ENCODE data around the gene VAV3. TPM values are rescaled to one million over a fixed set of nuclear protein-coding genes. Genes with fewer than 3 reads are reported as not detected.

VAV3 gene
- total RNA-seq, 1 experiment from 2014 or later, result not detected

DNA sequence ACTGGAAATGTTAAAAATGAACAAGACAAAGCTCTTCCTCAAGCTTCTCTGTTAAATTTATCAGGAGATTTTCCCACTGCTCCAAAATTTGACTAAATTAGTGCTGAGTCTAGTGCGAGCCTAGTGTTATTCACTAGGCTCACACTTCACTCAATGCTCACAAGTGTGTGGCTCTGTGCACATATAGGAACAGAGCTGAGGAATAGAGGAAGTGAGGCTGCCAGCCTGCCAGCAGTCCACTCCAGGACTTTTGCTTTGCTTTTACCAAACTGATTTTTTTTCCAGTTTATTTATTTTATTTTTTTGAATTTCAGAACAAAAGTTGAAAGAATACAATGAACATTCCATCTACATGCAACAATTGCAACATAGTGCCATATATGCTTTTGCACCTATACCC is 87.2 kb downstream of the VAV3 start:
- Histone ChIP-seq H3K27ac (ENCODE audit: low read depth, low read length) (no peak overlapping the region), H3K36me3 (ENCODE audit: control insufficient read depth in 1 of 2, insufficient read depth in 2 of 2, low read length in 2 of 2) (no peaks in the 10 kb centered on the region), H3K4me3 (replicated peaks in 1 of 2; ENCODE audit: low read depth in 1 of 2, low read length in 2 of 2) (no peak overlapping the region), H3K79me2 (ENCODE audit: insufficient read depth, low read length) (no peaks in the 10 kb centered on the region), H2AFZ (ENCODE audit: low read depth, low read length, poor library complexity, severe bottlenecking) (no peak overlapping the region), H3K4me2 (ENCODE audit: low read length) (no peak overlapping the region), H4K20me1 (ENCODE audit: insufficient read depth) (no peaks in the 10 kb centered on the region), H3K9me2 (ENCODE audit: insufficient read depth) (no peaks in the 10 kb centered on the region), H3K4me1 (ENCODE audit: control insufficient read depth in 1 of 2, insufficient read depth in 2 of 2, low read length in 2 of 2) (no peaks in the 10 kb centered on the region), H3K27me3 (ENCODE audit: insufficient read depth, low read length) (peaks cover 19% of the 10 kb centered on the region), H3K9ac (ENCODE audit: low read length) (no peak overlapping the region), H3K9me3 (ENCODE audit: control insufficient read depth in 1 of 2, insufficient read depth in 1 of 2, low read depth in 1 of 2, low read length in 2 of 2) (no peaks in the 10 kb centered on the region)
- BruUV-seq (replicated peaks), result no TSS peak
- RAD21 ChIA-PET (ENCODE audit: low non-redundant PET in 1 of 2, low total read pairs in 2 of 2, uncharacterized antibody in 2 of 2, unreplicated experiment in 2 of 2), result no interaction called here
- POLR2A ChIA-PET, result no interaction called here
- no peak for DNase-seq (ENCODE audit: low read depth, low spot score)
- ATAC-seq, result no peak
- intact Hi-C loops (cut with micrococcal nuclease), result loop anchor here (2.0 kb wide), 1 partner anchor 19 kb away; no protein-coding TSS in a partner anchor
- TF ChIP-seq SP1 (IDR thresholded peaks at IDR 0.05; ENCODE audit: low read depth), result no peak
- TF ChIP-seq, protein P1, sequence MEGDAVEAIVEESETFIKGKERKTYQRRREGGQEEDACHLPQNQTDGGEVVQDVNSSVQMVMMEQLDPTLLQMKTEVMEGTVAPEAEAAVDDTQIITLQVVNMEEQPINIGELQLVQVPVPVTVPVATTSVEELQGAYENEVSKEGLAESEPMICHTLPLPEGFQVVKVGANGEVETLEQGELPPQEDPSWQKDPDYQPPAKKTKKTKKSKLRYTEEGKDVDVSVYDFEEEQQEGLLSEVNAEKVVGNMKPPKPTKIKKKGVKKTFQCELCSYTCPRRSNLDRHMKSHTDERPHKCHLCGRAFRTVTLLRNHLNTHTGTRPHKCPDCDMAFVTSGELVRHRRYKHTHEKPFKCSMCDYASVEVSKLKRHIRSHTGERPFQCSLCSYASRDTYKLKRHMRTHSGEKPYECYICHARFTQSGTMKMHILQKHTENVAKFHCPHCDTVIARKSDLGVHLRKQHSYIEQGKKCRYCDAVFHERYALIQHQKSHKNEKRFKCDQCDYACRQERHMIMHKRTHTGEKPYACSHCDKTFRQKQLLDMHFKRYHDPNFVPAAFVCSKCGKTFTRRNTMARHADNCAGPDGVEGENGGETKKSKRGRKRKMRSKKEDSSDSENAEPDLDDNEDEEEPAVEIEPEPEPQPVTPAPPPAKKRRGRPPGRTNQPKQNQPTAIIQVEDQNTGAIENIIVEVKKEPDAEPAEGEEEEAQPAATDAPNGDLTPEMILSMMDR (IDR thresholded peaks at IDR 0.05 in 2 of 3, conservative IDR thresholded peaks at IDR 0.05 in 1 of 3; ENCODE audit: borderline replicate concordance in 1 of 3, insufficient read depth in 1 of 3, low read depth in 2 of 3, low read length in 2 of 3), result no peak
- TF ChIP-seq CBX3 (IDR thresholded peaks at IDR 0.05; ENCODE audit: low read depth), result no peak
- TF ChIP-seq POLR2A (IDR thresholded peaks at IDR 0.05; ENCODE audit: borderline replicate concordance, extremely low read depth, insufficient read depth, insufficient read length), result no peak
- TF ChIP-seq JUND (IDR thresholded peaks at IDR 0.05), result no peak
- CTCF ChIA-PET, result no interaction called here

DNA sequence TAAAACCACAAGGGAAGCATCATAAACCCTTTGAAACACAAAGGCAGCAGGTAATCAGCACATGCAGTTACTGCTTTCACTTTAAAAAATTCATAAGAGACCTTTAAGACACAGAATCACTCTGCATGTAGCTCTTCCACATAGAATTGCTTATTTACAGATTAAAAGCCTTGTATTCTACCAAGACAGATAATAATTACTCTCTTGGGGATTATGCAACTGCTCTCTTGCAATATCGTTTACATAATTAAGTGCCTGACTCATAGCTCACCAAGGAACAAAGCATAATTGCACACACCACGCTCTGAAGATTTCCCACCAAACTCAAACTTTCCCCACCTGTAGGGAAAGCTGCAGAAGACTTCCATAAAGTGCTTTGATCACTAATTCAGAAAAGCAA is 87.9 kb downstream of the VAV3 start:
- no peak for DNase-seq (ENCODE audit: low read depth, low spot score)
- CTCF ChIA-PET, result no interaction called here
- TF ChIP-seq ELF1 (IDR thresholded peaks at IDR 0.05; ENCODE audit: borderline replicate concordance, low read depth) (no peak), SP1 (IDR thresholded peaks at IDR 0.05; ENCODE audit: low read depth) (no peak), YY1 (IDR thresholded peaks at IDR 0.05; ENCODE audit: extremely low read depth, insufficient replicate concordance, low read depth, low read length) (no peak), ZFX (IDR thresholded peaks at IDR 0.05) (no peak), ZNF274 (IDR thresholded peaks at IDR 0.05; ENCODE audit: low read depth, low read length) (no peak), SRF (IDR thresholded peaks at IDR 0.05; ENCODE audit: low read depth) (no peak), SIN3A (IDR thresholded peaks at IDR 0.05; ENCODE audit: low read depth) (no peak), RAD21 (IDR thresholded peaks at IDR 0.05; ENCODE audit: low read depth) (no peak), EZH2phosphoT487 (IDR thresholded peaks at IDR 0.05; ENCODE audit: borderline replicate concordance) (no peak), MAX (IDR thresholded peaks at IDR 0.05) (no peak)
- TF ChIP-seq, protein P2, sequence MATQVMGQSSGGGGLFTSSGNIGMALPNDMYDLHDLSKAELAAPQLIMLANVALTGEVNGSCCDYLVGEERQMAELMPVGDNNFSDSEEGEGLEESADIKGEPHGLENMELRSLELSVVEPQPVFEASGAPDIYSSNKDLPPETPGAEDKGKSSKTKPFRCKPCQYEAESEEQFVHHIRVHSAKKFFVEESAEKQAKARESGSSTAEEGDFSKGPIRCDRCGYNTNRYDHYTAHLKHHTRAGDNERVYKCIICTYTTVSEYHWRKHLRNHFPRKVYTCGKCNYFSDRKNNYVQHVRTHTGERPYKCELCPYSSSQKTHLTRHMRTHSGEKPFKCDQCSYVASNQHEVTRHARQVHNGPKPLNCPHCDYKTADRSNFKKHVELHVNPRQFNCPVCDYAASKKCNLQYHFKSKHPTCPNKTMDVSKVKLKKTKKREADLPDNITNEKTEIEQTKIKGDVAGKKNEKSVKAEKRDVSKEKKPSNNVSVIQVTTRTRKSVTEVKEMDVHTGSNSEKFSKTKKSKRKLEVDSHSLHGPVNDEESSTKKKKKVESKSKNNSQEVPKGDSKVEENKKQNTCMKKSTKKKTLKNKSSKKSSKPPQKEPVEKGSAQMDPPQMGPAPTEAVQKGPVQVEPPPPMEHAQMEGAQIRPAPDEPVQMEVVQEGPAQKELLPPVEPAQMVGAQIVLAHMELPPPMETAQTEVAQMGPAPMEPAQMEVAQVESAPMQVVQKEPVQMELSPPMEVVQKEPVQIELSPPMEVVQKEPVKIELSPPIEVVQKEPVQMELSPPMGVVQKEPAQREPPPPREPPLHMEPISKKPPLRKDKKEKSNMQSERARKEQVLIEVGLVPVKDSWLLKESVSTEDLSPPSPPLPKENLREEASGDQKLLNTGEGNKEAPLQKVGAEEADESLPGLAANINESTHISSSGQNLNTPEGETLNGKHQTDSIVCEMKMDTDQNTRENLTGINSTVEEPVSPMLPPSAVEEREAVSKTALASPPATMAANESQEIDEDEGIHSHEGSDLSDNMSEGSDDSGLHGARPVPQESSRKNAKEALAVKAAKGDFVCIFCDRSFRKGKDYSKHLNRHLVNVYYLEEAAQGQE (IDR thresholded peaks at IDR 0.05; ENCODE audit: low read depth), result no peak
- Histone ChIP-seq H3K79me2 (ENCODE audit: insufficient read depth, low read length) (no peaks in the 10 kb centered on the region), H2AFZ (ENCODE audit: low read depth, low read length, poor library complexity, severe bottlenecking) (no peak overlapping the region), H3K4me1 (ENCODE audit: control insufficient read depth in 1 of 2, insufficient read depth in 2 of 2, low read length in 2 of 2) (no peaks in the 10 kb centered on the region), H3K4me3 (replicated peaks in 1 of 2; ENCODE audit: low read depth in 1 of 2, low read length in 2 of 2) (no peak overlapping the region), H3K27ac (ENCODE audit: low read depth, low read length) (no peak overlapping the region), H3K9ac (ENCODE audit: low read length) (no peak overlapping the region), H4K20me1 (ENCODE audit: insufficient read depth) (no peaks in the 10 kb centered on the region), H3K4me2 (ENCODE audit: low read length) (no peak overlapping the region), H3K9me2 (ENCODE audit: insufficient read depth) (no peaks in the 10 kb centered on the region), H3K27me3 (ENCODE audit: insufficient read depth, low read length) (peaks cover 20% of the 10 kb centered on the region), H3K9me3 (ENCODE audit: control insufficient read depth in 1 of 2, insufficient read depth in 1 of 2, low read depth in 1 of 2, low read length in 2 of 2) (no peaks in the 10 kb centered on the region), H3K36me3 (ENCODE audit: control insufficient read depth in 1 of 2, insufficient read depth in 2 of 2, low read length in 2 of 2) (no peaks in the 10 kb centered on the region)
- intact Hi-C loops (cut with micrococcal nuclease), result no loop called here
- no TSS peak for BruUV-seq (replicated peaks)
- RAD21 ChIA-PET (ENCODE audit: low non-redundant PET in 1 of 2, low total read pairs in 2 of 2, uncharacterized antibody in 2 of 2, unreplicated experiment in 2 of 2), result no interaction called here
- POLR2A ChIA-PET, result no interaction called here
- no peak for ATAC-seq
